Right hindlimb (tissue), 1 donor: ENCODE data around the gene PHETA2.

Experiments used
- DNase-seq: peaks from one replicate; pipeline ENCODE4 v3.0.0-alpha.2; 2018

PHETA2 gene

GRCh38 chr22:42074132-42074811 lies at the start of gene PHETA2:
Gene PHETA2 (plus strand): TSS chr22:42074248. CDS start chr22:42077294, 3,046 bp downstream.
- peak; percentile 80 for DNase-seq

GRCh38 chr22:42025421-42025820 lies 48.6 kb upstream of the PHETA2 start:
- no peak for DNase-seq

GRCh38 chr22:42026705-42027104 lies 47.3 kb upstream of the PHETA2 start:
- DNase-seq: no peak

- DNase-seq: no peak
Observed at GRCh38 chr22:42033263-42034181, 40.5 kb upstream of the PHETA2 start.

- no peak for DNase-seq
Observed at GRCh38 chr22:42035256-42035655, 38.8 kb upstream of the PHETA2 start.

- DNase-seq: no peak
Observed at GRCh38 chr22:42039271-42039670, 34.8 kb upstream of the PHETA2 start.

GRCh38 chr22:42041784-42042183 lies 32.3 kb upstream of the PHETA2 start:
- no peak for DNase-seq

GRCh38 chr22:42050641-42051180 lies 23.3 kb upstream of the PHETA2 start:
- DNase-seq: no peak

GRCh38 chr22:42052765-42053164 lies 21.3 kb upstream of the PHETA2 start:
- DNase-seq: no peak

- no peak for DNase-seq
Observed at GRCh38 chr22:42056757-42057511, 17.1 kb upstream of the PHETA2 start.

GRCh38 chr22:42060489-42060888 lies 13.6 kb upstream of the PHETA2 start:
- DNase-seq: no peak

GRCh38 chr22:42061041-42061440 lies 13.0 kb upstream of the PHETA2 start:
- DNase-seq: no peak

GRCh38 chr22:42062506-42063170 lies 11.4 kb upstream of the PHETA2 start:
- no peak for DNase-seq

GRCh38 chr22:42064629-42065028 lies 9.4 kb upstream of the PHETA2 start:
- DNase-seq: no peak

- no peak for DNase-seq
Observed at GRCh38 chr22:42065438-42066125, 8.5 kb upstream of the PHETA2 start.

- DNase-seq: no peak
Observed at GRCh38 chr22:42066126-42066761, 7.8 kb upstream of the PHETA2 start.

- no peak for DNase-seq
Observed at GRCh38 chr22:42066937-42067336, 7.1 kb upstream of the PHETA2 start.

- no peak for DNase-seq
Observed at GRCh38 chr22:42067671-42068251, 6.3 kb upstream of the PHETA2 start.

- DNase-seq: no peak
Observed at GRCh38 chr22:42068291-42068690, 5.8 kb upstream of the PHETA2 start.

GRCh38 chr22:42069801-42070516 lies 4.1 kb upstream of the PHETA2 start:
- DNase-seq: no peak
